GM12874 (cell line): ENCODE data around the gene LRMDA.

ENCODE experiments used
- TF ChIP-seq, protein P1 (sequence below): IDR thresholded peaks from 2 replicates; pipeline ENCODE4 v1.5.1; 2011; ENCODE audit warnings: low read depth, mild to moderate bottlenecking, control low read depth, low read length, moderate library complexity; ENCODE audit not compliant: insufficient read depth

Gene LRMDA

DNA sequence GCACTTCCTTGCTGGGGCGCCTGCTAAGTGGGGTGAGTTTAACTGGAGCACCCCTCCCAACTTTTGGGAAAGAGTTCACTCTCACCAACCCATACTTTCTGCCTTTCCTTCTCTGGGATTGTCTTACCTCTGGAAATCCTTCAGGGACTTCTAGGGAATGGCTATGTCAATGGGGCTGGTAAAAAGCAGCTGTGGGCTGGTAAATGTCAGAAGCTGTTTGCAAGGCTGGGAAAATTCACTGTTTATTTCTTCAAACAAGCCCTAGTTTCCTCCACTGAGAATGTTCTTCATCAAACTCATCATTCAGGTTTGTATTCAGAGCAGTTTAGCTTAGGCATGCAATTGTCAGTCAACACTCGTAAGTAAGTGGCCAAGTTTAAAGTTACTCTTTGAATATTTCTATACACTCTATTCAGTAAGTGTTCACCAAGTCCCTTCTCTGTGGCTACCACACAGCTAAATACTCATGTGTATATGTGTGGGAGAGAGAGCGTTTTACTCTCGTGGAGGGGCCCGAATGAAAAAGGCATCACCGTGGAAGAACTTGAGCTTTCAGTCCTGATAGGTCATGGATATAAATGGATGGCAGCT is 654.8 kb downstream of the LRMDA start:
- TF ChIP-seq, protein P1, sequence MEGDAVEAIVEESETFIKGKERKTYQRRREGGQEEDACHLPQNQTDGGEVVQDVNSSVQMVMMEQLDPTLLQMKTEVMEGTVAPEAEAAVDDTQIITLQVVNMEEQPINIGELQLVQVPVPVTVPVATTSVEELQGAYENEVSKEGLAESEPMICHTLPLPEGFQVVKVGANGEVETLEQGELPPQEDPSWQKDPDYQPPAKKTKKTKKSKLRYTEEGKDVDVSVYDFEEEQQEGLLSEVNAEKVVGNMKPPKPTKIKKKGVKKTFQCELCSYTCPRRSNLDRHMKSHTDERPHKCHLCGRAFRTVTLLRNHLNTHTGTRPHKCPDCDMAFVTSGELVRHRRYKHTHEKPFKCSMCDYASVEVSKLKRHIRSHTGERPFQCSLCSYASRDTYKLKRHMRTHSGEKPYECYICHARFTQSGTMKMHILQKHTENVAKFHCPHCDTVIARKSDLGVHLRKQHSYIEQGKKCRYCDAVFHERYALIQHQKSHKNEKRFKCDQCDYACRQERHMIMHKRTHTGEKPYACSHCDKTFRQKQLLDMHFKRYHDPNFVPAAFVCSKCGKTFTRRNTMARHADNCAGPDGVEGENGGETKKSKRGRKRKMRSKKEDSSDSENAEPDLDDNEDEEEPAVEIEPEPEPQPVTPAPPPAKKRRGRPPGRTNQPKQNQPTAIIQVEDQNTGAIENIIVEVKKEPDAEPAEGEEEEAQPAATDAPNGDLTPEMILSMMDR = no peak

DNA sequence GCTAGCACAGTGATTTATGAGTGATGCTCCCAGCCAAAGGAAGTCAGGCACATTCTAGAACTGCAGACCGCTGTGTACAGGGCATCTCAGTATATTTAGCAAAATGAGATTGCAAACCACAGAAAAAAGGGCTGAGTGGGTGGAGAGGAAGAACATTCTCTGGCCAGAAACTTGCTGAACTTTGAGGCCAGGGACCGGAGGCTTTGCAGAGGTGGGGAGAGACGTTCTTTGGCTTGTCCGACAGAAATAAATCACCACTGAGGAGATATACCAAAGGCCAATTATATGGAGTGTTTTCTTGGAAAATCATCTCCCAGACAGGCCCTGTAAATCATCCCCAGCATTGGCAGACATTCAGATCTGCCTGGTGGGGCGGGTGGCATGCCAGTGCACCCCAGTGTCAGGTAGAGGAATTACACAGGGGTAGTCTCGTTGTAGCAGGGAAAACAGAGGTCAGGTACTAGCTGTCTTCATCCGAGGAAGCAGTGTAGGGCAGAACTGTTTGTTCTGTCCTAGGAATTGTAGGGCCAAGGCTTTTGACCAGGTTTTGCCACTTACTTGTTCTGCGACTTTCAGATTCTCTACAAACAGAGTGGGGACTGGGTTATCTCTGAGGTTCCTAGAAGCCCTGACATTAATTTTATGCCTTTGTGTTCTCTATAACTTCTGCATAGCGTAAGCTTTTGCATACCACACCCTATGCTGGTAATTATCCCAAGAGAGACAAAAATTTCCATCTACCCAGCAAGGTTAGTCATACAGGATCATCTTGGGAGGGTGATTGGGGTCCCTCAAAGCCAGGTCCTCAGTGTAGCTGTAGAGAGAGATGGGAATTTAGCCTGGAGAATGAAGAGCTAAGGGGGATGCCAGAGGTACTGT is 655.6 kb downstream of the LRMDA start:
- TF ChIP-seq, protein P1 = peak; percentile 61

DNA sequence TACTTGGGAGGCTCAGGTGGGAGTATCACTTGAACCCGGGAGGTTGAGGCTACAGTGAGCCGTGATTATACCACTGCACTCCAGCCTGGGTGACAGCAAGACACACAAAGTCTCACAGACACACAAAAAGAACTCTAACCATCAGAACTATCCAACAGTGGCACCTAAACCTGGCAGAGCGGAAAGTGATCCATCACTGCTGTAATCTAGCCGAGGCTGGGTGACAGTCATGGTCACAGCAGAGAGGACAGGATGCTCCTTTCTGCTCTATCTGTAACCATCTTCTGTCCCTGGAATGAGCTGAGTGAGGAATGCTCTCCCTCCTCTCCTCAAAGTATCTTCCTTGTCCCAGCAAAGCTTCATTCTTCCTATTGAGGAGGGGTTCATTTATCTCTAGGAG is 656.6 kb downstream of the LRMDA start:
- TF ChIP-seq, protein P1 = no peak

DNA sequence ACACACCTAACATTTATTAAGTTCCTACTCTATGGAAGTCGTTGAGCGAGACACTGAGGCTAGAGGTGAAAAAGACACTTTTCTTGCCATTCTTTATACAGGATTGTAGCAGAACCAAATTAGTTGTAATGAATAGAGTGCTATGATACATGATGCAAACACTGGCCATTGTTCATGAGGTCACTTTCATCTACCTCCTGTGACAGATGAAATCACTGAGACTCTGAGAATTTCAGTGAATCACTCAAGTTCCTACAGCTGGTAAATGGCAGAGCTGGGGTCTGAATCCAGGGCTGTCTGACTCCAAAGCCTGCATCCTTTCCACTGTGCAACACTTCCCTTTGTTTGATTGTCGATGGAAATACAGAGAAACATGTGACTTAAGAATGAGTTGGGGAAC is 657.6 kb downstream of the LRMDA start:
- TF ChIP-seq, protein P1 = no peak

DNA sequence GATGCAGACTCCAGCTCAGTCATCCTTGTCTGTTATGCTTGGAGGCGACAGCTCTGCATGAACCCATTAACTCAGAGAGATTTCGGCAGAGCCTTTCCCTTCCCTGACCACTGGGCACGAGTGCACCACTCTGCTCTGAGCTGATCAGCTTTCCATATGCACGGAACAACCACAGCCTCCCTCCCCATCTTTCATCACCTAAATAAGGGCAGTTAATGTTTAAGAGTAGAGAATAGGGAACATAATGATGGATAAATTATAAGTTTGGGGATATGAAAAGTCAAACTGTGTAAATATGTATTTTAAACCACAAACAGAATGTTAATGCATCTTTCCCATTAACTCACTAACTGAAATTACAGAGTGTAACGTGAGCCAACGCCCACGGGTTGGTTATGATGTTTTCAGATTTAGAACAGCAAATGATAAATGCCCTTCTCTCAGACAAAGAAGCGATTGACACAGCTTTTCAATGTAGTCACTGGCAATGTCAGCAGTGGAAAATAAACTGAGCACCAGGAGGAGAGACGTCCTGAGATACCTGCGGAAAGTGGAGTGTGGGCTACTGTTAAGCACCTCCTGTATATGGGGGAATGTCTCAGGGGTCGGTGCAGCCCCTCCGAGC is 658.2 kb downstream of the LRMDA start:
- TF ChIP-seq, protein P1 = no peak

DNA sequence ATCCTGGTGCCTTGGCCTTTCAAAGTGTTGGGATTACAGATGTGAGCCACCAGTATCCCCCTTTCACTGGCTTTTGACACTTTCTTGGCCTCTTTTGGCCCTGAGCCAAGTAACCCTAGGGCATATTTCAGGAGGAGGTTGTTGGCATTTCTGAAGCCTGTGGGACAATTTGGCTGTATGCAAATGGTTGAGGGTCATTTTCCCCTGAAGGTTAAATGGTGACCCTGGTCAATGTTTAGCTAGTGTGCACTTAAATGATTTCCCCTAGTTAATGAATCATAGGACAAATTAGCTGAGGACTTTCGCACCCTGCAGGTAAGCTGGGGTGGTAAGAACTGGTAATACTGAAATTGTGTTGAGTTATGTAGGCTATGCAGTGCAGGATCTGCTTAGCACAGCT is 660.5 kb downstream of the LRMDA start:
- TF ChIP-seq, protein P1 = no peak

DNA sequence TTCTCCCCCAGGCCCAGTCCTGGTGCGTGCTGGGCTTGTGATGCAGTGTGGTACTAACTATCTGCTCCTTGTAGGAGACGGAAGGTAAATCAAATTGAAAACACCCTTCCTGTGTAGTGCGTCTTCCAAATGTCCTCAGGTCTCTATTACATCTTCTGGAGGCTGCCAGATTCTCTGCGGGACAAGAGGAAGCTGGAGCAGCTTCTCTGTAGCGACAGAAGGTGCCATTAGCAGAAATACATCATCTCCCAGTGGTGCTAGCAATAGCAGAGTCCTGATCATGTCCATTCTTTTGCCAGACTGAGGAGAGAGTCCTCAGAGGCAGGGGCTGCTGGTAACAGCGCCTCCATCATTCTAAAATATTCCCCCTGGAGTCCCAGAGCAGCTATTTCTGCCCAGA is 675.2 kb downstream of the LRMDA start:
- TF ChIP-seq, protein P1 = no peak
